Lung (tissue), 12 donors: Measurements from ENCODE around the gene BCLAF3. TPM values are rescaled to one million over a fixed set of nuclear protein-coding genes. Genes with fewer than 3 reads are reported as not detected.

Experiments
- ATAC-seq: fragments of 200-7000 bp; cut with Tn5 transposase; one replicate; pipeline ENCODE4 v1.9.1; 2020; ENCODE audit warnings: moderate number of reproducible peaks; ENCODE audit not compliant: insufficient read depth, low FRiP score
- DNase-seq, 3 donors: peaks; one replicate each; pipeline ENCODE4 v3.0.0-alpha.2; 2013 to 2017
- H3K27ac ChIP-seq, 2 donors: one replicate each; pipeline ENCODE4 v1.5.1; 2013; ENCODE audit warnings: mild to moderate bottlenecking in 2 of 2, moderate library complexity in 2 of 2, control low read depth in 1 of 2, inconsistent platforms in 1 of 2, low read depth in 1 of 2, low read length in 1 of 2
- H3K27me3 ChIP-seq, 3 donors: one replicate each; pipeline ENCODE4 v1.5.1; 2013; ENCODE audit warnings: low read length in 2 of 3; ENCODE audit not compliant: control insufficient read depth in 3 of 3, insufficient read depth in 3 of 3
- H3K36me3 ChIP-seq, 4 donors: one replicate each; pipeline ENCODE4 v1.5.1; 2013; ENCODE audit warnings: low read length in 4 of 4, mild to moderate bottlenecking in 1 of 4, moderate library complexity in 1 of 4; ENCODE audit not compliant: control insufficient read depth in 4 of 4, insufficient read depth in 4 of 4
- H3K4me1 ChIP-seq, 5 donors: one replicate each; pipeline ENCODE4 v1.5.1; 2013; ENCODE audit warnings: low read length in 5 of 5, mild to moderate bottlenecking in 2 of 5, moderate library complexity in 1 of 5; ENCODE audit not compliant: control insufficient read depth in 5 of 5, insufficient read depth in 5 of 5
- H3K4me3 ChIP-seq: one replicate; pipeline ENCODE4 v1.5.1; 2013; ENCODE audit warnings: mild to moderate bottlenecking, control low read depth, moderate library complexity
- H3K9ac ChIP-seq, 2 donors: one replicate each; pipeline ENCODE4 v1.5.1; 2013; ENCODE audit warnings: low read length in 2 of 2, control low read depth in 1 of 2; ENCODE audit not compliant: insufficient read depth in 1 of 2
- H3K9me3 ChIP-seq, 4 donors: one replicate each; pipeline ENCODE4 v1.5.1; 2013; ENCODE audit warnings: low read length in 3 of 4, mild to moderate bottlenecking in 1 of 4, moderate library complexity in 1 of 4; ENCODE audit not compliant: control insufficient read depth in 4 of 4, insufficient read depth in 3 of 4
- WGBS, 2 donors: extraction: QIAGEN DNeasy Blood & Tissue Kit; methylation state at CpG; one replicate each; pipeline ENCODE4 v1.1.7; 2013; 5-methylcytosine and 5-hydroxymethylcytosine counted together
- polyA plus RNA-seq, 2 donors: library from polyadenylated mRNA; stranded (reverse); fragments of 200-250 nt; gene quantifications; one replicate each; pipeline ENCODE4 v1.2.1, GENCODE V29; 2013
- total RNA-seq, 2 donors: library from RNA; depleted of rRNA in 1 of 2; stranded (reverse); fragments of >200 nt in 1 of 2; gene quantifications; one replicate each; pipeline ENCODE4 v1.2.1, GENCODE V29; 2014 to 2021
- TF ChIP-seq, protein P1 (sequence below): IDR thresholded peaks from 2 replicates; pipeline ENCODE4 v1.5.1; 2012; ENCODE audit warnings: mild to moderate bottlenecking; ENCODE audit errors: control extremely low read depth, extremely low read depth
- donor health status: control.
- donor health status: control.
- donor health status: Bipolar disorder and iron deficiency.
- donor health status: healthy.
- donor health status: DM: yes; HTN: yes; CAD: no.

The BCLAF3 gene
- total and polyA plus RNA-seq, 4 donors: 2.5 to 22.4 (median 7.8) TPM

DNA sequence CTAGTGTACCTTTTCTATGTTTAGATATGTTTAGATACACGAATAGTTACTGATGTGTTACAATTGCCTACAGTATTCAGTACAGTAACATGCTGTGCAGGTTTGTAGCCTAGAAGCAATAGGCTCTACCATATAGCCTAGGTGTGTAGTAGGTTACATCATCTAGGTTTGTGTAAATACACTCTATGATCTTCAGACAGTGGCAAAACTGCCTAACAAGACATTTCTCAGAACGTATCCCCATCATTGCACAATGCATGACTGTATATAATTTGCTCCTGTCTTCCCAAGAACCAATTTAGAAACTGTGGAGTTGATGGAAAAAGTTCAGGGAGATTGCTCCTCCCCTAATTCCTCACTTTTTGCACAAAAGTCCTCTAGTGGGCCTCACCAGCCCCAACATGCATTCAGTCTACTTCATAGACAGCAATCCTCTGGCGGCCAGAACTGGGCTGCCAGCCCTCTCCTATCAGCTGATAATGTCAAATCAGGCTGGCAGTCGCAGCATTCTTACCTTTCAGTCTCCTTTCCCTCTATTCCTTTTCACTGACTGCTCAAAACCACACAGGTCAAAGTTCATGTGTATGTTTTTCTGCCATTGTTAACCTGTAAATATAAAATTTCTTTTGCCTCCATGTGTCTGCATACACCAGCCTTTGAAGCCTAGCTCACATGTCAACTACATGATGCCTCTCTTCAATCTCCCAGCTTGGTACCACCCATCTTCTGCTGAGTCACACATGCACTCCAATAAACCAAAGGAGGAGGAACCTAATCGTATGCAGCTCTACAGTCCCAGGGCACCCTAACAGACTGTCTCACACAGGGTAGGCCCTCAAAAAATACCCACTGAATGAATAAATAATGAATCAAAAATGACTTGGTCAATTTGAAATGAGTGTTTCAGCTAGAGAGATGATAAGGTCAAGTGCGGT lies 32.0 kb downstream of the BCLAF3 start:
- no peak for ATAC-seq
- TF ChIP-seq, protein P1, sequence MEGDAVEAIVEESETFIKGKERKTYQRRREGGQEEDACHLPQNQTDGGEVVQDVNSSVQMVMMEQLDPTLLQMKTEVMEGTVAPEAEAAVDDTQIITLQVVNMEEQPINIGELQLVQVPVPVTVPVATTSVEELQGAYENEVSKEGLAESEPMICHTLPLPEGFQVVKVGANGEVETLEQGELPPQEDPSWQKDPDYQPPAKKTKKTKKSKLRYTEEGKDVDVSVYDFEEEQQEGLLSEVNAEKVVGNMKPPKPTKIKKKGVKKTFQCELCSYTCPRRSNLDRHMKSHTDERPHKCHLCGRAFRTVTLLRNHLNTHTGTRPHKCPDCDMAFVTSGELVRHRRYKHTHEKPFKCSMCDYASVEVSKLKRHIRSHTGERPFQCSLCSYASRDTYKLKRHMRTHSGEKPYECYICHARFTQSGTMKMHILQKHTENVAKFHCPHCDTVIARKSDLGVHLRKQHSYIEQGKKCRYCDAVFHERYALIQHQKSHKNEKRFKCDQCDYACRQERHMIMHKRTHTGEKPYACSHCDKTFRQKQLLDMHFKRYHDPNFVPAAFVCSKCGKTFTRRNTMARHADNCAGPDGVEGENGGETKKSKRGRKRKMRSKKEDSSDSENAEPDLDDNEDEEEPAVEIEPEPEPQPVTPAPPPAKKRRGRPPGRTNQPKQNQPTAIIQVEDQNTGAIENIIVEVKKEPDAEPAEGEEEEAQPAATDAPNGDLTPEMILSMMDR: no peak
- peaks cover 0 to 52% (median 14%) of the 10 kb centered on the region in 3 donors for H3K27me3 ChIP-seq
- H3K27ac ChIP-seq: no peak overlapping the region
- no peak overlapping the region for H3K9ac ChIP-seq
- no peak for DNase-seq
- H3K4me1 ChIP-seq: peaks cover 0 to 9% (median 0%) of the 10 kb centered on the region in 5 donors
- H3K36me3 ChIP-seq: peaks cover 0 to 3% (median 0%) of the 10 kb centered on the region in 4 donors
- WGBS, 2 donors: 80 to 81% methylated on average over 6 of the region's 6 CpGs
- no peak overlapping the region for H3K4me3 ChIP-seq
- peaks cover 0 to 1% (median 0%) of the 10 kb centered on the region in 4 donors for H3K9me3 ChIP-seq

DNA sequence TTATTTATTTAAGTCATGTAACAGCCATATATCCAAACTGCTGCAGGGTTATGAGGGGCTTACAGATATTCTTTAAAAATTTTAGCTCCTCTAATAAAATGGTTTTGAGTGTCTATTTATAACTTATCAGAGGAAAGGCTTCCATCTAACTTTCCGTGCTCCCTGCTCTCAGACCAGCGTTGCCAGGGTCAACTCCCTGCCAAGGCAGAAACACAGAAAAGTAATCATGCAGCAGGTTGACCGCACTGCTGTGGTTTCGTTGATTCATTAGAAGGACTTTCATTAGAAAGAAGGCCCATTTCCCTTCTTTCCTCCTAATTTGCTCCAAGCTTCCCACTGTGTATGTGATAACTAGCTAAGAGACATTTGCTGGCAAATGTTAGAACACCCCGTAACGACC lies 33.9 kb downstream of the BCLAF3 start:
- peaks cover 0 to 1% (median 0%) of the 10 kb centered on the region in 4 donors for H3K9me3 ChIP-seq
- TF ChIP-seq, protein P1: no peak
- H3K27me3 ChIP-seq: peaks cover 0 to 51% (median 12%) of the 10 kb centered on the region in 3 donors
- peaks cover 0 to 9% (median 0%) of the 10 kb centered on the region in 5 donors for H3K4me1 ChIP-seq
- ATAC-seq: no peak
- H3K4me3 ChIP-seq: no peak overlapping the region
- no peak overlapping the region for H3K27ac ChIP-seq
- WGBS, 2 donors: 78 to 91% methylated on average over 6 of the region's 6 CpGs
- DNase-seq: no peak
- no peak overlapping the region for H3K9ac ChIP-seq
- peaks cover 0 to 2% (median 0%) of the 10 kb centered on the region in 4 donors for H3K36me3 ChIP-seq

DNA sequence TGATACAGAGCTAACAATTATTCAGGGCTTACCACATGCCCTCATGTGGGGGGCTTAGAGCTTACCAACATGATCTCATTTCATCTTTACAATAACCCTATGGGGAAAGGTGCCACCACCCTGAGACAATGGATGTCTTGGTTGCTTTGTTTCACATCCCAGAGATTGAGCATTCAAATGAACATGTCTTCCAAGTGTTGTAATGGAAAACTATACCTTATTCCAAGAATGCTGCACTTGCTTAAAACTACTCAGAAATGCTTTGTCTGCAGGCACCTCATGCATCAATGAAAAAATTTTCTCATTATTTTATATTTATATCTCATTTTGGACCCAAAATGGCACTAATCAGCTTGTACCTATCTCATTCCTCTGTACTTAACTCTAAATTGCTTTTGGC lies 34.6 kb downstream of the BCLAF3 start:
- peaks cover 0 to 50% (median 8%) of the 10 kb centered on the region in 3 donors for H3K27me3 ChIP-seq
- no peak overlapping the region for H3K4me3 ChIP-seq
- peaks cover 0 to 1% (median 0%) of the 10 kb centered on the region in 4 donors for H3K9me3 ChIP-seq
- ATAC-seq (no peak), DNase-seq (no peak)
- peaks cover 0 to 2% (median 0%) of the 10 kb centered on the region in 4 donors for H3K36me3 ChIP-seq
- H3K9ac ChIP-seq: no peak overlapping the region
- H3K4me1 ChIP-seq: peaks cover 0 to 9% (median 0%) of the 10 kb centered on the region in 5 donors
- TF ChIP-seq, protein P1: no peak
- H3K27ac ChIP-seq: peak overlapping the region in 1 of 2 donors; percentile 2
